HepG2 (cell line): Measurements from ENCODE around the gene CIT. TPM values are rescaled to one million over a fixed set of nuclear protein-coding genes. Genes with fewer than 3 reads are reported as not detected.

Experiments used
- AKAP8 ChIP-seq: sonication (generic); formaldehyde crosslinking; IDR thresholded peaks from 2 replicates; pipeline ENCODE4 v1.5.1; 2020; ENCODE audit warnings: mild to moderate bottlenecking, missing genetic modification reagents
- BORCS8-MEF2B ChIP-seq: sonication (generic); formaldehyde crosslinking; IDR thresholded peaks from 2 replicates; pipeline ENCODE4 v1.8.0; 2022; ENCODE audit warnings: mild to moderate bottlenecking, missing genetic modification reagents
- CAMTA2 ChIP-seq: sonication (generic); formaldehyde crosslinking; IDR thresholded peaks from 2 replicates; pipeline ENCODE4 v1.4.0; 2020; ENCODE audit warnings: mild to moderate bottlenecking, missing genetic modification reagents, borderline replicate concordance
- DR1 ChIP-seq: sonication (generic); formaldehyde crosslinking; IDR thresholded peaks from 2 replicates; pipeline ENCODE4 v1.8.0; 2021; ENCODE audit warnings: mild to moderate bottlenecking, missing genetic modification reagents, inconsistent platforms
- HDAC2 ChIP-seq: sonication (generic); formaldehyde crosslinking; IDR thresholded peaks from 2 replicates; pipeline ENCODE4 v1.4.0; 2020; ENCODE audit warnings: missing genetic modification reagents
- HOXA9 ChIP-seq: sonication (generic); formaldehyde crosslinking; IDR thresholded peaks from 2 replicates; pipeline ENCODE4 v1.8.1; 2022; ENCODE audit warnings: missing genetic modification reagents, mild to moderate bottlenecking, moderate library complexity, borderline replicate concordance
- NONO ChIP-seq, 2 experiments: fragments of 450-650 bp in 1 of 2; sonication (generic) in 1 of 2; formaldehyde crosslinking in 1 of 2; IDR thresholded peaks in 1 of 2; conservative IDR thresholded peaks in 1 of 2; 2 replicates each; pipeline versions ENCODE4 v1.6.1 to v1.8.0; 2017 to 2022; ENCODE audit warnings: mild to moderate bottlenecking in 1 of 2, missing genetic modification reagents in 1 of 2, moderate library complexity in 1 of 2
- SAP130 ChIP-seq: IDR thresholded peaks from 2 replicates; pipeline ENCODE4 v1.6.1; 2016; ENCODE audit warnings: low read depth
- SIX4 ChIP-seq: sonication (generic); formaldehyde crosslinking; IDR thresholded peaks from 2 replicates; pipeline ENCODE4 v1.4.0; 2020; ENCODE audit warnings: missing genetic modification reagents
- ZBTB1 ChIP-seq: sonication (generic); formaldehyde crosslinking; IDR thresholded peaks from 2 replicates; pipeline ENCODE4 v1.4.0; 2020; ENCODE audit warnings: missing genetic modification reagents, borderline replicate concordance
- ZNF33B ChIP-seq: sonication (generic); formaldehyde crosslinking; IDR thresholded peaks from 2 replicates; pipeline ENCODE4 v1.5.1; 2020; ENCODE audit warnings: mild to moderate bottlenecking, missing genetic modification reagents
- ZNF709 ChIP-seq: sonication (generic); formaldehyde crosslinking; IDR thresholded peaks from 2 replicates; pipeline ENCODE4 v1.5.0; 2020; ENCODE audit warnings: mild to moderate bottlenecking, missing genetic modification reagents
- polyA plus RNA-seq, 8 experiments: library from polyadenylated mRNA; depleted of rRNA in 3 of 8; stranded (reverse) in 7 of 8; unstranded in 1 of 8; fragments of >200 nt; fragmentation: Illumina TruSeq in 4 of 8; extraction: Trizol in 4 of 8; gene quantifications; 2 replicates each; pipeline versions ENCODE4 v1.2.1 to v1.2.3, GENCODE V29; 2011 to 2016; ENCODE audit warnings: low read depth in 4 of 8, missing spikeins in 1 of 8, mixed read lengths in 1 of 8; ENCODE audit not compliant: insufficient read depth in 1 of 8
- total RNA-seq, 5 experiments: library from RNA; depleted of rRNA; stranded (reverse); fragments of >200 nt; fragmentation: Illumina TruSeq; extraction: Trizol; gene quantifications; 2 replicates each; pipeline ENCODE4 v1.2.3, GENCODE V29; 2016; ENCODE audit warnings: low read depth in 1 of 5
- TF ChIP-seq, protein P1 (sequence below): sonication (generic); formaldehyde crosslinking; IDR thresholded peaks from 2 replicates; pipeline ENCODE4 v1.4.0; 2020; ENCODE audit warnings: mild to moderate bottlenecking, missing genetic modification reagents
- TF ChIP-seq, protein P2 (sequence below): sonication (generic); formaldehyde crosslinking; IDR thresholded peaks from 2 replicates; pipeline ENCODE4 v1.5.1; 2020; ENCODE audit warnings: mild to moderate bottlenecking, missing genetic modification reagents
- TF ChIP-seq, protein P3 (sequence below): sonication (generic); formaldehyde crosslinking; IDR thresholded peaks from 2 replicates; pipeline ENCODE4 v1.5.0; 2020; ENCODE audit warnings: mild to moderate bottlenecking, missing genetic modification reagents
- TF ChIP-seq, protein P4 (sequence below): sonication (generic); formaldehyde crosslinking; conservative IDR thresholded peaks from 2 replicates; pipeline ENCODE4 v1.4.0; 2020; ENCODE audit warnings: missing genetic modification reagents

Gene CIT
- total and polyA plus RNA-seq, 2 of the 13 experiments (the other 11 are each of a cell fraction or from before 2014, with no cell fraction given): 7.7 to 11.7 TPM

DNA sequence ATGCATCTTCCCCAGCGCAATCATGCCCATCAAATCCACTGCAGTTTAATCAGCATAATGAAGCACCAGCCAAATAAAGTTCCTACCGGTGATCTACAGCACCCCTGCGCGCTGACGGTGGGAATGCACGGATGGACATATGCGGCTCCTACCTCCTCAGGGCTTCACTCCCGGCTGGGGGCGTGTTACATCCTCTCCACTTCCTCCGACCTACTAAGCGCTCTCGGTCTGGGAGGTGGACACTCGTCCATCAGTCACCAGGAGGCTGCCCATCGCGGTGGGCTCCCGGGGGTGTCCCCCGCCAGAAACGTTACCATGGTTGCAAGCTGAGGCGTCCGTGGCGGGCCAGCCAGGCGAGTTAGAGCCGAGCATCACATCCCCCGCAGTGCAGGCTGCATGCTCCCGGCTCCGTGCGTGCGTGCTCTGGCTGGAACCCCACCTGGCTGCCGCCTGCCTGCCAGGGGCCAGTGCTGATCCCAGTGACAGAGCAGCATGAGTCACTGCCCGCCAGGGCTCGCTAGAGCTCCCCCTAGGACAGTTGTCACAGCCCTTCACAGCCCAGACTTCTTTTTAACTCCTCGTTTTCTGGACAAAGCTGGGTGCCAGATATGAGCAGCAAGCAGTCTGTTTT is 73.0 kb downstream of the CIT start (continued):
- TF ChIP-seq, protein P1, sequence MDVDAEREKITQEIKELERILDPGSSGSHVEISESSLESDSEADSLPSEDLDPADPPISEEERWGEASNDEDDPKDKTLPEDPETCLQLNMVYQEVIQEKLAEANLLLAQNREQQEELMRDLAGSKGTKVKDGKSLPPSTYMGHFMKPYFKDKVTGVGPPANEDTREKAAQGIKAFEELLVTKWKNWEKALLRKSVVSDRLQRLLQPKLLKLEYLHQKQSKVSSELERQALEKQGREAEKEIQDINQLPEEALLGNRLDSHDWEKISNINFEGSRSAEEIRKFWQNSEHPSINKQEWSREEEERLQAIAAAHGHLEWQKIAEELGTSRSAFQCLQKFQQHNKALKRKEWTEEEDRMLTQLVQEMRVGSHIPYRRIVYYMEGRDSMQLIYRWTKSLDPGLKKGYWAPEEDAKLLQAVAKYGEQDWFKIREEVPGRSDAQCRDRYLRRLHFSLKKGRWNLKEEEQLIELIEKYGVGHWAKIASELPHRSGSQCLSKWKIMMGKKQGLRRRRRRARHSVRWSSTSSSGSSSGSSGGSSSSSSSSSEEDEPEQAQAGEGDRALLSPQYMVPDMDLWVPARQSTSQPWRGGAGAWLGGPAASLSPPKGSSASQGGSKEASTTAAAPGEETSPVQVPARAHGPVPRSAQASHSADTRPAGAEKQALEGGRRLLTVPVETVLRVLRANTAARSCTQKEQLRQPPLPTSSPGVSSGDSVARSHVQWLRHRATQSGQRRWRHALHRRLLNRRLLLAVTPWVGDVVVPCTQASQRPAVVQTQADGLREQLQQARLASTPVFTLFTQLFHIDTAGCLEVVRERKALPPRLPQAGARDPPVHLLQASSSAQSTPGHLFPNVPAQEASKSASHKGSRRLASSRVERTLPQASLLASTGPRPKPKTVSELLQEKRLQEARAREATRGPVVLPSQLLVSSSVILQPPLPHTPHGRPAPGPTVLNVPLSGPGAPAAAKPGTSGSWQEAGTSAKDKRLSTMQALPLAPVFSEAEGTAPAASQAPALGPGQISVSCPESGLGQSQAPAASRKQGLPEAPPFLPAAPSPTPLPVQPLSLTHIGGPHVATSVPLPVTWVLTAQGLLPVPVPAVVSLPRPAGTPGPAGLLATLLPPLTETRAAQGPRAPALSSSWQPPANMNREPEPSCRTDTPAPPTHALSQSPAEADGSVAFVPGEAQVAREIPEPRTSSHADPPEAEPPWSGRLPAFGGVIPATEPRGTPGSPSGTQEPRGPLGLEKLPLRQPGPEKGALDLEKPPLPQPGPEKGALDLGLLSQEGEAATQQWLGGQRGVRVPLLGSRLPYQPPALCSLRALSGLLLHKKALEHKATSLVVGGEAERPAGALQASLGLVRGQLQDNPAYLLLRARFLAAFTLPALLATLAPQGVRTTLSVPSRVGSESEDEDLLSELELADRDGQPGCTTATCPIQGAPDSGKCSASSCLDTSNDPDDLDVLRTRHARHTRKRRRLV (CRISPR knock-in tag): no peak
- TF ChIP-seq CAMTA2 (CRISPR knock-in tag) (no peak), ZNF33B (CRISPR knock-in tag) (no peak), DR1 (no peak), NONO (IDR thresholded peaks at IDR 0.05) (no peak), NONO (CRISPR knock-in tag; conservative IDR thresholded peaks at IDR 0.05) (no peak), SIX4 (CRISPR knock-in tag) (no peak), HOXA9 (CRISPR knock-in tag) (no peak), HDAC2 (CRISPR knock-in tag) (no peak), ZNF709 (CRISPR knock-in tag) (no peak), SAP130 (CRISPR knock-in tag) (peak; percentile 43; the same call in 1 of the 2 replicates), BORCS8-MEF2B (CRISPR knock-in tag) (no peak), AKAP8 (CRISPR knock-in tag) (no peak), ZBTB1 (CRISPR knock-in tag) (no peak)
- TF ChIP-seq, protein P2, sequence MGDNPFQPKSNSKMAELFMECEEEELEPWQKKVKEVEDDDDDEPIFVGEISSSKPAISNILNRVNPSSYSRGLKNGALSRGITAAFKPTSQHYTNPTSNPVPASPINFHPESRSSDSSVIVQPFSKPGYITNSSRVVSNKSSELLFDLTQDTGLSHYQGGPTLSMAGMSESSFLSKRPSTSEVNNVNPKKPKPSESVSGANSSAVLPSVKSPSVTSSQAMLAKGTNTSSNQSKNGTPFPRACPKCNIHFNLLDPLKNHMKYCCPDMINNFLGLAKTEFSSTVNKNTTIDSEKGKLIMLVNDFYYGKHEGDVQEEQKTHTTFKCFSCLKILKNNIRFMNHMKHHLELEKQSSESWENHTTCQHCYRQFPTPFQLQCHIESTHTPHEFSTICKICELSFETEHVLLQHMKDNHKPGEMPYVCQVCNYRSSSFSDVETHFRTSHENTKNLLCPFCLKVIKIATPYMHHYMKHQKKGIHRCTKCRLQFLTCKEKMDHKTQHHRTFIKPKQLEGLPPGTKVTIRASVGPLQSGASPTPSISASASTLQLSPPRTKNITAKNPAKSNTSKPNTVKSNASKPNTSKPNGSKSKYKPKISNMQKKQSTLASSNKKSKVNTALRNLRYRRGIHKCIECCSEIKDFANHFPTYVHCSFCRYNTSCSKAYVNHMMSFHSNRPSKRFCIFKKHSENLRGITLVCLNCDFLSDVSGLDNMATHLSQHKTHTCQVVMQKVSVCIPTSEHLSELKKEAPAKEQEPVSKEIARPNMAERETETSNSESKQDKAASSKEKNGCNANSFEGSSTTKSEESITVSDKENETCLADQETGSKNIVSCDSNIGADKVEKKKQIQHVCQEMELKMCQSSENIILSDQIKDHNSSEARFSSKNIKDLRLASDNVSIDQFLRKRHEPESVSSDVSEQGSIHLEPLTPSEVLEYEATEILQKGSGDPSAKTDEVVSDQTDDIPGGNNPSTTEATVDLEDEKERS (CRISPR knock-in tag): no peak
- TF ChIP-seq, protein P3, sequence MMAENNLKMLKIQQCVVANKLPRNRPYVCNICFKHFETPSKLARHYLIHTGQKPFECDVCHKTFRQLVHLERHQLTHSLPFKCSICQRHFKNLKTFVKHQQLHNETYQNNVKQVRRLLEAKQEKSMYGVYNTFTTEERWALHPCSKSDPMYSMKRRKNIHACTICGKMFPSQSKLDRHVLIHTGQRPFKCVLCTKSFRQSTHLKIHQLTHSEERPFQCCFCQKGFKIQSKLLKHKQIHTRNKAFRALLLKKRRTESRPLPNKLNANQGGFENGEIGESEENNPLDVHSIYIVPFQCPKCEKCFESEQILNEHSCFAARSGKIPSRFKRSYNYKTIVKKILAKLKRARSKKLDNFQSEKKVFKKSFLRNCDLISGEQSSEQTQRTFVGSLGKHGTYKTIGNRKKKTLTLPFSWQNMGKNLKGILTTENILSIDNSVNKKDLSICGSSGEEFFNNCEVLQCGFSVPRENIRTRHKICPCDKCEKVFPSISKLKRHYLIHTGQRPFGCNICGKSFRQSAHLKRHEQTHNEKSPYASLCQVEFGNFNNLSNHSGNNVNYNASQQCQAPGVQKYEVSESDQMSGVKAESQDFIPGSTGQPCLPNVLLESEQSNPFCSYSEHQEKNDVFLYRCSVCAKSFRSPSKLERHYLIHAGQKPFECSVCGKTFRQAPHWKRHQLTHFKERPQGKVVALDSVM (CRISPR knock-in tag): no peak
- TF ChIP-seq, protein P4, sequence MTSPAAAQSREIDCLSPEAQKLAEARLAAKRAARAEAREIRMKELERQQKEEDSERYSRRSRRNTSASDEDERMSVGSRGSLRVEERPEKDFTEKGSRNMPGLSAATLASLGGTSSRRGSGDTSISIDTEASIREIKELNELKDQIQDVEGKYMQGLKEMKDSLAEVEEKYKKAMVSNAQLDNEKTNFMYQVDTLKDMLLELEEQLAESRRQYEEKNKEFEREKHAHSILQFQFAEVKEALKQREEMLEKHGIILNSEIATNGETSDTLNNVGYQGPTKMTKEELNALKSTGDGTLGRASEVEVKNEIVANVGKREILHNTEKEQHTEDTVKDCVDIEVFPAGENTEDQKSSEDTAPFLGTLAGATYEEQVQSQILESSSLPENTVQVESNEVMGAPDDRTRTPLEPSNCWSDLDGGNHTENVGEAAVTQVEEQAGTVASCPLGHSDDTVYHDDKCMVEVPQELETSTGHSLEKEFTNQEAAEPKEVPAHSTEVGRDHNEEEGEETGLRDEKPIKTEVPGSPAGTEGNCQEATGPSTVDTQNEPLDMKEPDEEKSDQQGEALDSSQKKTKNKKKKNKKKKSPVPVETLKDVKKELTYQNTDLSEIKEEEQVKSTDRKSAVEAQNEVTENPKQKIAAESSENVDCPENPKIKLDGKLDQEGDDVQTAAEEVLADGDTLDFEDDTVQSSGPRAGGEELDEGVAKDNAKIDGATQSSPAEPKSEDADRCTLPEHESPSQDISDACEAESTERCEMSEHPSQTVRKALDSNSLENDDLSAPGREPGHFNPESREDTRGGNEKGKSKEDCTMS (CRISPR knock-in tag): no peak
